Thyroid gland (tissue), 4 donors: Measurements from ENCODE around the gene MAJIN.

ENCODE experiments used
- CTCF ChIP-seq, 6 experiments: fragments of 200-600 bp in 3 of 6; fragments of 450-650 bp in 3 of 6; sonication (generic) in 3 of 6; IDR thresholded peaks; one replicate each; pipeline ENCODE4 v1.5.1; 2016 to 2019; ENCODE audit warnings: antibody characterized with exemption in 6 of 6, mild to moderate bottlenecking in 2 of 6, inconsistent platforms in 1 of 6, moderate library complexity in 1 of 6
- POLR2A ChIP-seq, 2 donors: fragments of 450-650 bp; IDR thresholded peaks; one replicate each; pipeline ENCODE4 v1.6.1; 2017; ENCODE audit warnings: antibody characterized with exemption in 2 of 2, mild to moderate bottlenecking in 2 of 2, moderate library complexity in 1 of 2

- TF ChIP-seq CTCF (IDR thresholded peaks at IDR 0.05) (no peak), POLR2A (IDR thresholded peaks at IDR 0.05) (no peak)
Measured at GRCh38 chr11:64909653-64910343, 62.1 kb downstream of the MAJIN start.
